M059J (cell line): ENCODE measurements around the gene MPPE1. TPM values are rescaled to one million over a fixed set of nuclear protein-coding genes. Genes with fewer than 3 reads are reported as not detected.
A peak's percentile ranks its signal among the peaks of the same experiment; 100 is the strongest.

ENCODE experiments used
- DNase-seq: peaks from one replicate; pipeline ENCODE4 v3.0.0-alpha.2; 2012; ENCODE audit warnings: low read depth
- total RNA-seq: library from RNA; depleted of rRNA; stranded (reverse); fragments of >200 nt; shearing (Covaris generic); gene quantifications from 2 replicates; pipeline ENCODE4 v1.2.3, GENCODE V29; 2014; rRNA removed

Gene MPPE1, protein sequence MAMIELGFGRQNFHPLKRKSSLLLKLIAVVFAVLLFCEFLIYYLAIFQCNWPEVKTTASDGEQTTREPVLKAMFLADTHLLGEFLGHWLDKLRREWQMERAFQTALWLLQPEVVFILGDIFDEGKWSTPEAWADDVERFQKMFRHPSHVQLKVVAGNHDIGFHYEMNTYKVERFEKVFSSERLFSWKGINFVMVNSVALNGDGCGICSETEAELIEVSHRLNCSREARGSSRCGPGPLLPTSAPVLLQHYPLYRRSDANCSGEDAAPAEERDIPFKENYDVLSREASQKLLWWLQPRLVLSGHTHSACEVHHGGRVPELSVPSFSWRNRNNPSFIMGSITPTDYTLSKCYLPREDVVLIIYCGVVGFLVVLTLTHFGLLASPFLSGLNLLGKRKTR
- total RNA-seq, result 34.7 and 35.9 TPM in 2 replicates

DNA sequence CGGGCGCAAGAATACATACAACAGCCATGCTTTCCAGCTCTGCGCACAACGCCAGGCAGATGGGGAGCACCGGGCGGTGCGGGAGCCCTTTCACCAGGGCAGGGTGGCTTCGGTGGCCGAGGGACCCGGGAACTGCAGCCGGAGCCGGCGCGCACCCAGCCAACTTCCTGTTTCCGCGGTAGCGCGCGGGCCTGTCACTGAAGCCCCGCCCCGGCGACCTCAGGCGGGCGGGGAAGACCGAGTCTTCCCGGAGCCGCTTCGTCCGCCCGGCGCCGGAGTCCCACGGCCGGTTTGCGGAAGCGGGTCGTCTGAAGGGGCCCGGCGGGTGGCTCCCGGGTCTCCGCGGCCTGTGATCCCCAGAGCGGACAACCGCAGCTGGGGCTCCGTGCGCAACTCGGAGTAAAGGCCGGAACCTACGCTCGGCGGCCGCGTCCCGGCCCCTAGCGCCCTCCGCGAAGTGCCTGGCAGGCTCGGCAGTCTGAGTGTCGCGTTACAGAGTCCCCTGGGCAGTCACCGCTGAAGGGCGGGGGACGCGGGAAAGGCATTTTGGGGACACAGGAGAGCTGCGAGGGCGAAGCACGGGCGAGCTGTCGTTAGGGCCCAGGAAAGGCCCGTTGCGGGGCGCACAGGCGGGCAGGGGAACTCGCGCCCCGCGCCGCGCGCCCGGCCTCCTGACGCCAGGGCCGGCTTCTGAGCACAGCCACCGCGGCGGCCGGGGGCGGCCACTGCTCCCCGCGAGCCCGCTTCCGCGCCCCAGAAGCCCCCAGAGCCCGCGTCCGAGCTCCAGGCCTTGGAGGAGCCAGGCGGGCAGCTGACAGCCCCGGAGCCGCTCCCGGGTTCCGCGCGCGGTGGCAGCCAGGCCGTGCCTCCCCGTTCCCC, at the start of gene MPPE1:
TSS of gene MPPE1 (minus strand) at position 136 of the 879 bp plus-strand sequence. CDS start 11,053 bp downstream, outside the sequence.
- DNase-seq, result peak; percentile 84

DNA sequence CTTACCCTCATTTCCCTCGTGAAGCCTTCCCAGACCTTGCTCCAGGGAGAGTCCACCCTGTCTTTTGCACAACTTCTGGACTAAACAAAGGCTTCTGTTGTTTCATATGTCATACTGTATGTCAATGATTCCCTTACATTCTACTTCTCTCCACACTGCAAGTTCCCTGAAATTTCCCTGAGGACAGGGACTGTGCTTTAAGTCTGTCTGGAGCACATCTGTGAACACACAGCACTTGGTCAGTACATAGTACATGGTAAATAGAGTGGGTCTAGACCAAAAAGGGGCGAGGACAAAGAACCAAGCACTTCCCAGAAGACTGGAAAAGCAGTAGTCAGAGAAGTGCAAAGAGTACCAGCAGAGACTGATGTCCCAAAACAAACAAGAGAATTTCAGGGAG, 49.5 kb upstream of the MPPE1 start:
- DNase-seq, result no peak

DNA sequence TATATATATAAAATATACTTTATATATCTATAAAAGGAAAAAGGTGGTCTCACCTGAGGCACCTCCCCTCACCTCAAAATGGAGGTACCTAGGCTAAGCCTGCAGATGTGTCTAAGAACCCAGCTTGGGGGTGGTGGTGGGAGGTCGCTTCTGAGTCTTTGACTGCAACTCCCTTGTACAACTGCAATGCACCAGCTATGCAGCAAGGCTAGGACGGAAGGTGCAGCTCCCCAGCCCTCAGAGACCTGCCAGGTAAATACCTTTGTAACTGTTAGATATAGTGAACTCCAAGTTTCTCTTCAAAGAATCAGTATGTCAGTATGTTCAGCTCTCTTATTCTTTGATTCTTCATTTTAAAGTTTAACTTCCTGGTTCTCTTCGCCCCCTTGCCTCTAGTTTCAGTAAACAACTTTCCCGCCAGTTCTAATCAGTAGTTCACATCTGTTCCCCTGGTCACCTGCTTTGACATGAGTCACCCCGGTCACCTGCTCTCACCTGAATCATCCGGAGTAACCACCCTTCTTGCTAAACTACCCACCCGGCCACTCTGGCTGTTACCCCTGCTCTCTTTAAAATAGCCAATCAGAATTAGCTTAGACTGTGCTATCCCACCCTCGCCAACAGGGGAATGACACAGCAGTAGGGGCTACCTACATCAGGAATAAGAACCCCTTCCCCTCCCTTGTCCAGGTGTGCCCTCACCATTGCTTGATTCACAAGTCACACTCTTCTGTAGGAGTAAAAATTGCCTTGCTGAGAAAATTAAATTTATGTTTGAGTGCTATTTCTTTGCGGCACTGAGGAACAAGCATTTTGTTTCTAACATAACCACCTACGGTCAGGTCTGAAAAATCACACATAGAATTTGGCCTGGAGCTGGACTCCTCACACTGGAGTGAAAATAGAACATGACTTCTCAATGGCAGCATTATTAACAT, 48.5 kb upstream of the MPPE1 start:
- no peak for DNase-seq

DNA sequence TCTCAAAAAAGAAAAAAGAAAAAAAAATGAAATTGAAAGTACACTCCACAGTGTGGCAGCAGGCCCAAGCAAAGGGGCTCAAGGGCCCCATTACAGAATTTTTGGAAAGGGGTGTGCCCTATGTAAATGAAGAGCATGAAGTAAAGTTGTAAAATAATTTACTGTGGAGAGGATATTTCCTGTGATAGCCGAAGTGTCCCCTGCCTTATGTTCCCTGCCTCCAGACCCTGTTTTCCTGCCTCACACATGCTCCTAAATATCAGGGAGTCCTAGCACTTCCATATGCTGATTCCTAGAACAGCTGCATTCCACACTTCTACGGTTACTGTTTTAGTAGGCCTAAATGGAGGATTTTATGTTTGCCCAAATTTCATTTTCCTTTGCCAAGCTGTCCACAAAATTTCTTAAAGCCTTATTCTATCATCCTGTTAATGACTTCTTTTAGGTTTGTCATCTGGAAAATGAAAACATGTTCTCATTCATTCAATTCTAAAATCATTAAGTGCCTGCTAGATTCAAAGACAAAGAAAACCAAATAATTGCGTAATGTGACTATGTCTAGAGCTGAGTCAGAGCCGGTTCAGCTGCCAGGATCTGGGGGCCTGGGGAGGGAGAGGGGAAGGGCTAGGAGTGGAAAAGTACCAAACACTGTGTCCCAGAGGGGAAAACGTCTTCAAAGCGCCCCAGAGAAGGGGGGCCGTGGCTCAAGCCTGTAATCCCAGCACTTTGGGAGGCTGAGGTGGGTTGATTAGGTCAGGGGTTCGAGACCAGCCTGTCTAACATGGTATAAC, 47.3 kb upstream of the MPPE1 start:
- peak; percentile 83 for DNase-seq

DNA sequence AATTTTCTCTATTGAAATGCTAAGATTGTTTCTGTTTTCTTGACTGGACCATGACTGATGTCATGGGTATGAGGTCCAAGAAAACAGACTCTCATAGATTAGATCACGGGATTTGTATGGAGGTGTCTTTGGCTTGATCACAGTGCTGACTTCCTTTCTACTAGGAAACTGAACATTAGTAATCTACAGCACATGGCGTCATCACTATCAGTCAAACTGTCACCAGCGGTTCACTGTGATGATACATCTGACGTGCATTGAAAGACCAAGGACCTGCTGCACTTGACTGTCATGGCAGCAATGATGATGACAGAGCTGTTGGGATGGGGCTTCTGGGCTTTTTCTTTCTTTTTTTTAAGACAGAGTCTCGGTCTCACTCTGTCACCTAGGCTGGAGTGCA, 45.0 kb upstream of the MPPE1 start:
- DNase-seq, result no peak

DNA sequence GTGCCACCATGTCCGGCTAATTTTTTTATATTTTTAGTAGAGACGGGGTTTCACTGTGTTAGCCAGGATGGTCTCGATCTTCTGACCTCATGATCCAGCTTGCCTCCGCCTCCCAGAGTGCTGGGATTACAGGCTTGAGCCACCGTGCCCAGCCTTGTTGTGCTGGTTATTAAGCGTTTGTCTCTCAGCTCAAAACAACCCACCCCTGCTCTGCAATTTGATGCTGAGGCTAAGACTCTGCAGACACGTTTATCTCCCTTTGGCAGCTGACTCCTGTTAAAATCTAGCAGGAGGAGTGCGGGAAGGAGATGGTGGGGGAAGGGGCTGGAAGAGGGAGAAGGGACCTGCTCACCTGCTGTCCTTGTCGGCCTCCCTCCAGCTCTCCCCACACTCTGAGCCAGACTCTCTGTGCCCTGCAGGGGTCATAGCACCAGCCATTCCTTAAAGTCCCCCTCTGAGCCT, 43.3 kb upstream of the MPPE1 start:
- no peak for DNase-seq

DNA sequence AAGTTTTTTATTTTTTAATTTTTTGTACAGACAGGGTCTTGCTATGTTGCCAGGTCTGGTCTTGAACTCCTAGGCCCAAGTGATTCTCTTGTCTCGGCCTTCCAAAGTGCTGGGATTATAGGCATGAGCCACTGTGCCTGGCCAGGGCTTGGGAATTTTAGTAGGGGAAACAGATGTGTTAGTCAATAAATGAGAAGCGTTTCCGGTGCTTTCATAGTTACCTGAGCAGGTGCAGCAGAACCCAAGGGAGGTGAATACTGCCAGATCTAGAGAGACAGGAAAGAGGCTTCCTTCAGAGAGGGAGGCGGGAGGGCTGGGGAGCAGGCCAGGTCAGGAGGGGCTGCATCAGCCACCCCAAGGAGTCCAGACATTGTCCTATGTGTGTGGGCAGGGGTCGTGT, 42.7 kb upstream of the MPPE1 start:
- no peak for DNase-seq

DNA sequence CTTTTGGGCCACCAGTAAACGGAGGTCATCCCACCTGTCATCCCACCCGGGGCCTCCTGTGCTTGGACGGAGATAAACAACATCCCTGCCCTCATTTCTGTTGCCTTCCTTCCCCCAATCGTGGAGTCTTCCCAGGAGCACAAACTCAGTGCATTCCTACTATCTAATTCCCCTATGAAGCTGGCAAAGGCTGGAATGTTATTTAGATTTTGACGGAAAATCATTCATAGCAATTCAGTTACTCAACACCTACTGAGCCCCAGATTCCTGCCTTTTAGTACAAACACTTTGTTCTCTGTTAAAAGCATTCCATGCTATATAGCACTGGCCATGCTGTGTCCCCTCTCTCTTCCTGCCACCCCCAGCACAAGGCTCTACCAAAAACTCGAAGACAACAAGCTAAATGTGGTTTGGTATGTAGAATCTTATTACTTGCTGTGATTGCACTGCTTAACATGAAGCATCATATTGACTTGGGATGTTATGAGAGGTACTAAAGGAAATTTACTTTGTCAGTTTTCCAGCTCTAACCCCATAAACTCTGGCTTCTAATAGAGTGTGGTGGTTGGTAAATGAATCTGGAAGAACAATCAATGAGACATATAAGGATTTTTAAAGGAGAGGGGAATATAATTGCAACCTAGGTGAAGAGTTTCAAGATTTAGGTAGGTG, 40.9 kb upstream of the MPPE1 start:
- no peak for DNase-seq

DNA sequence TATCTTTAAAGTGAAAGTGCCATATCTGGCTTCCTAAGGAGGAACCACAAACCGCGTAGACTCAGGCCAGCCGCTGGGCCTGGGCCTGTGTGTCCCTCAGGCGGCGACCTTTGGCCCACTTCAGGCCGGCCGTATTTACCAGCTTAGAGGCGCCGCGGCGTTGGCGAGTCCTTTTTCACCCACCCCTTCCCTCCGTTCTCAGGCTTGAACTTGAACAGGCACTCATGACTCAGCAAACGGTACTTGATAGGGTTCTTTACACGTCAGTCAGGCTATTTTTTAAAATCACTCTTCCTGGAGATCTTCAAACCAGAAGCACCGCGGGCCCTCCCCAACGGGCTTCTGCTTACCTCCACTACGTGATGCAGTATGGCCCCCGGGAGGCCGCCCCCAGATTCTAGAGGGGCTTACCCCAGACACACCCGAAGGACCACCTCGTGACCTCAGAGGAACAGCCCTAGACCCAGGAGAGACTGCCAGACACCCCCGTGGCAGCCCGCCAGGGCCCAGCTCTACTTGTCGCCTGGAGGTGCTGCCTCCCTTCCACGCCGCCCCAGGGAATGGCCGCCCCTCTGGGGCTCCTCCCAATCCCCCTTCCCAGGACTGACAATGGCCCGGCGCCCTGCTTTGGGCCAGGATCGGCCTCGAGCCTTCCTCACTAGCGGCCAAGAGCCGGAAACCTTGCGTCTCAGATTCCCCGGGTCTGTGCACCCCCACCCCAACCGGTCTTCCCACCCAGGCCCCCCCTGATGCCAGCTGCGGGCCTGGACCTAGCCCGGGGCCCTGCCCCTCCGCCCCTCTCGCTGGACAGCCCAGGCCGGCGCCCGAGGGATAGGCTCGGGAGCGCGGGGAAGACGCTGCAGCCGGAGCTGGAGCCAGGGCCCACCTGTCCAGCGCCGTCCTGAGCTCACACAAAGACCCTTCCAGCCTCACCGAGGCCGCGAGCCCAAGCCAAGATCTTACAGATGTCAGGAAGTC, 39.4 kb upstream of the MPPE1 start:
- DNase-seq, result peak; percentile 97

DNA sequence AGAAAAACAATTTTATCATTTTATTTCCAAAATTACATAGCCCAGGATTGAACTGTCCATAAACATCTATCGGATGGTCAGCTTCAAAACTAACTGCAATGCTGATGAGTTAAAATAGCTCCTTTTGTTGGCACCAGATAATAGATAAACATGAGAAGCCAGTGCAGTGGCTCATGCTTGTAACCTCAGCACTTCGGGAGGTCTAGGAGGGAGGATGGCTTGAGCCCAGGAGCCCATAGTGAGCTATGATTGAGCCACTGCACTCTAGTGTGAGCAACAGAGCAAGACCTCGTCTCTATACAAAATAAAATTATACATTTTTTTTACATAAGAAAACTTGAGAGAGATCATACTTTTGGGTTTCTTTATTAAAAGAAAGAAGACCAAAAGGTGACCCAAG, 38.6 kb upstream of the MPPE1 start:
- peak; percentile 69 for DNase-seq

DNA sequence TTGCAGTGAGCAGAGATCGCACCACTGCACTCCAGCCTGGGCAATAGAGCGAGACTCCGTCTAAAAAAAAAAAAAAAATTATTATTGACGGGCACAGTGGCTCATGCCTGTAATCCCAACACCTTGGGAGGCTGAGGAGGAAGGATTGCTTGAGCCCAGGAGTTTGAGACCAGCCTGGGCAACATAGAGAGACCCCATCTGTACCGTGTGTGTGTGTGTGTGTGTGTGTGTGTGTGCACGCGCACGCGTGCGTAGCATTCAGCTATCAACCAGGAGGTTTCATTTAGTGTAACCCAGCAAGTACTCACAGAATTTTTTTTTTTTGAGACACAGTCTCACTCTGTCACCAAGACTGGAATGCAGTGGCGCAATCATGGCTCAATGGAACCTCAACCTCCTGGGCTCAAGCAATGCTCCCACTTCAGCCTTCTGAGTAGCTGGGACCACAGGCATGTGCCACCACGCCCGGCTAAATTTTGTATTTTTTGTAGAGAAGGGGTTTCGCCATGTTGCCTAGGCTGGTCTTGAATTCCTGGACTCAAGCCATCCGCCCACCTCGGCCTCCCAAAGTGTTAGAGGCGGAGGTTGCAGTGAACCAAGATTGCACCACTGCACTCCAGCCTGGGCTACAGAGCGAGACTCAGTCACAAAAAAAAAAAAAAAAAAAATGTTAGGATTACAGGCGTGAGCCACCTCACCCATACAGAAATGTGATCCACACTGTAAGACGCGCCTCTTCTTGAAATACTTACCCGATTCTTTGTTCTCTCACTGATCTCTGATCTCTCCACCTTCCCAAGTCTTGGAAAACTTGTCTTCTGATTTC, 37.9 kb upstream of the MPPE1 start:
- DNase-seq, result peak; percentile 59

DNA sequence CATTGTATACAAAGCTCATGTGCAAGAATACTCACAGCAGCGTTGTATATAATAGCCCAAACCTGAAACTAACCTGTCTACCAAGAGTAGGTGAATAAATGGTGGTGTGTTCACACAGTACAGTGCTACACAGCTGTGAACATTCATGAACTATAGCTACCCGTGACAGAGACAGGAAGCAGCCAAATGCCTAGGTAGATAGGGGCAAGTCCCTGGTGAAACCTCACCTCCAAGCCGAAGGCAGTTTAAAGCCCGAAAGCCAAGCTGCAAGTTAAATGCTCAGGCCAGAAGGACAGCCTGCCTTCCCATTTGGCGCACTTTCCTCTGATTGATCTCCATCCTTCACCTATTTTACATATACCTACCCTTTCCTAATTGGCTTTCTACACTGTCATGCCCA, 36.7 kb upstream of the MPPE1 start:
- no peak for DNase-seq

DNA sequence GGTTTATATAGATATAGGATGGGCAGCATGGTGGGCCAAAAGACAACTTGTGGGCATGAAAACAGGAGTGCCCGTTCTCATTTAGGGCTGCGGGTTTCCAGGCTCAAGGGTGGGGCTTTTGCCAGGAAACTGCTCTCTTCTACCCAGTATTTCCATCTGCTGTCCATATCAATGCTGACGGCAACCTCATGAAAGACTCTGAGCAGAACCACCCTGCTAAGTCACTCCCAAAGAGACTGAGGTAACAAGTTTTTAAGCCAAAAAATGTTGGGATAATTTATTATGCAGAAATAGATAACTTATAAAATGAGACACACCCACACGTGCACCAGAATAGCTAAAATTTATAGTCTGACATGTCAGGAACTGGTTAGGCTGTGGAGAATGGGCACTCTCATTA, 36.1 kb upstream of the MPPE1 start:
- DNase-seq, result no peak

DNA sequence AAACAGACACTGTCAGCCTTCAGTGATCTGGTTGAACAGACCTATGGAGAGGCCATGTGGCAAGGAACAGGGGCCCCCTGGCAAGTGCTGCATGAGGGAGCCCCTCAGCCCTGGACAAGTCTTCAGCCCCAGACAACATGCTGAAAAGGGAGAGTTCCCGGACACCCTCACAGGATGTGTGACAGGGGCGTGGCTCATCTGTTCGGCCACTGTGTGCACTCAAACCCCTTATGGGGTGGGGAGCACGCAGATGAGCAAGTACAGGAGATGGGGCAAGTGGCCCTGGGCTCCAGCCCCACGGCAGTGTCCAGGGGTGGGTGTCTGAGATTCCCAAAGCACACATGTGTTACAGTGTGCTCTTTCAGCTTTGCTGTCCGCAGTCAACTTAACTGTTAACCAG, 35.4 kb upstream of the MPPE1 start:
- no peak for DNase-seq

DNA sequence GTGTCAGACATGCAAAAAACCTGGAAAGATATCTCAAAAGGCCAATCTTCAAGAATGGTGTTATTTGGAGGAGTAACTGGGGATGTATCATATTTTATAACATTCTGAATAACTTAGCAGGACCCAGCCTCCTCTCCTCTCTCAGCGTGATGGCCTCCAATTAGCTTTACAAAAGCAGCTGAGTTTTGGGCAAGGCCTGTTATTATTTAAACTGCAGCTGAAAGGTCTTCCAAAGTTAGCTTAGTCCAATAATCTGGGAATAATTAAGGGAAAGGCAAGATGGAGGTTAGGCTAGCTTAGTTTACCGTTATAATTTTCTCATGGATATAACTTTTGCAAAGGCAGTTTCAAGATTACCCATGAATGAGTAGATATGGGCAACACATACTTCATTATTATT, 32.8 kb upstream of the MPPE1 start:
- DNase-seq, result no peak

DNA sequence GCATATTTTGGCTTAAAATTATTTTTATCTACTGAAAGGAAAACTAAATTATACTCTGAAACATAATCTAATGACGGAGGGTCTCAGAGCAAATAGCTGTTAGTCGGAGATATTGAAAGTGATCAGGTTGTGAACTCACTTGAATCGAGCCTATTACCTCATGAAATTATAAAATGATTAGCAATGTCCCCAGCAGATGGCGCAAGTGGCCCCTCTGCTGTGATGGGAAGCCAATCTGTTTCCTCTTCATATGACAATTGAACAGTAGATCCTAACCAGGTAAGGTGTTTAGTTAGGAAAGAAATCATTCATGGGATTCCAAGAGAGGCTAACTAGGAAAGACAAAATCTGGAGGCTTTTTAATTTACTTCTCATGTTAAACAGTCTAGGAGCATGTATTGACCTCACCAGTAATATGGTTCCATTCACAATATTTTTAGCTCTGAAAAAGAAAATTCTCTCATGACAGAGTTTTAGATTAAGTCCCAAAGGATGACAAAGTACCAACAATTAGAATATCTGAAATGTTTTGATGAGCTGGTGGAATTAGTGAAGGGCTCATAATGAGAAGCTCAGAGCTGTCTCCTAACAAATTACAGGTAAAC, 29.9 kb upstream of the MPPE1 start:
- DNase-seq, result peak; percentile 64

DNA sequence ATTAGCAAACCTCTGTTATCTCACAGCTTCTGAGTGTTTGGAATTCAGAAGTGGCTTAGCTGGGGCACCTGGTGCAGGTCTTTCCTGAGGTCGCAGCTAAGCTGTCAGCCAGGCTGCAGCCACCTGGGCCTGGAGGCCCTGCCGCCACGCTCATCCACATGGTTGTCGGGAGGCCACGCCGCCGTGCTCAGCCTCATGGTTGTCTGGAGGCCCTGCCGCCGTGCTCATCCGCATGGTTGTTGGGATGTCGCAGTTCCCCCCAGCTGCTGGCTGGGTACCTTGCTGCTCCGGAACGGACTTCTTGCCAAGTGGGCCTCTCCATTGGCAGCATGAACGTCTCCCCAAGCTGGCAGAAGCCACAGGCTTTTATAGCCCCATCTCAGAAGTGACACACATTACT, 24.3 kb upstream of the MPPE1 start:
- DNase-seq, result no peak

DNA sequence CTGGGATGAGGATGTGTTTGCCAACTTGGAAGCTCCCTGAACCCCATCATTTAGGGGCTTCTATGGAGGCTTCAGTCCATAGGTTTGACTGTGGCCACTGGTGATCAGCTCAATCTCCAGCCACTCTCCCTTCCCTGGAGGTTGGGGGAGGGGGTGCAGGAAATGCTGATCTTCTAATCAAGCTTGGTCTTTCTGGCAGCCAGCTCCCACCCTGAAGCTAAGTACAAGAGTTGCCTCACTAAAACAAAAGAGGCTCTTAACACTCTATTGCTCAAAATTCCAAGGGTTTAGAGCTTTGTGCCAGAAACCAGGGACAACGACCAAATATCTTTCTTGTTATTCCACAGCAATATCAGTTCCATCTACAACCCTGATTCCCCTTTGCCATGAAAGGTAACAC, 19.4 kb upstream of the MPPE1 start:
- no peak for DNase-seq
